IPS-18c (cell line): ENCODE measurements around the gene FBXL13.

Source experiments
- H3K4me3 ChIP-seq: 2 replicates; pipeline ENCODE4 v1.7.0; 2013; ENCODE audit warnings: low read depth, mild to moderate bottlenecking, low read length, moderate library complexity; ENCODE audit not compliant: insufficient read depth
- H3K9me3 ChIP-seq: one replicate; pipeline ENCODE4 v1.6.1; 2013; ENCODE audit warnings: mild to moderate bottlenecking, low read length, moderate library complexity; ENCODE audit not compliant: control insufficient read depth, insufficient read depth

FBXL13 gene

DNA sequence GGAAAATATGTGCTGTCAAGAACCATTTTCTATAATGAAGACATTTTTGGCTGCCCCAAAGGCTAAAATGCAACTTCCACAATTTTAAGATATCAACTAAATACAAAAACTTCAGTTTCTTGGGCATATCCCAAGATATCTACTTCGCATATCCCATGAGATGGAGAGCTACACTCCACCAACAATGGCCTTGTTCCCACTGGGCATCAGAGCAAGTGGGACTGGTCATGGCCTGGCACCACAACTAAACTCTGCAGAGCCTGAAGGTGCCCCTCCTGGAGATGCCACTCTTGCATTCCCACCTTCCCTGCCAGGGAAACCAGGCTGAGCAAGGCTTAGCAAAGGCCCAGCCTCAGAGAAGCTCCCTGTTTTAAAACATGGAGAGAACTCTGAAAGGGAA is 237.6 kb downstream of the FBXL13 start:
- no peak overlapping the region for H3K4me3 ChIP-seq
- no peaks in the 10 kb centered on the region for H3K9me3 ChIP-seq

- Histone ChIP-seq H3K4me3 (no peak overlapping the region), H3K9me3 (no peaks in the 10 kb centered on the region)
Observed at GRCh38 chr7:102836191-102836919, 238.2 kb downstream of the FBXL13 start.

DNA sequence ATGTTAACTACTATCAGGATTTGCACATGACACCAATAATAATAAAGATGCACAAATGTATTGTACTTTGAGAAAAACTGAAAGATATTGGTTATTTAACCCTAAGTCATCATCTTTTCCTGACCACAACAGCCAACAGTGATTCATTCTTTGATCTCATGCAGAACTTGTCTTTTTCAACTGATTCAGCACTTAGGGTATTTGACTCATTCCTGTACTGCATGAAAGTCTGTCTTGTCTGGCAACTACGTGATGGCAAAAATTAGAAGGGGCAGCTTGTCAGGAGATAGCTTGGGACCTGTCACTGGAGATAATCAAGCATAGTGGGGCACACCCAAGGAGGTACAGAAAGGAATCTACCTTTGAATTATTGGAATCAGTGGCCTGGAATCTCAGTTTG is 239.6 kb downstream of the FBXL13 start:
- Histone ChIP-seq H3K4me3 (no peak overlapping the region), H3K9me3 (no peaks in the 10 kb centered on the region)

DNA sequence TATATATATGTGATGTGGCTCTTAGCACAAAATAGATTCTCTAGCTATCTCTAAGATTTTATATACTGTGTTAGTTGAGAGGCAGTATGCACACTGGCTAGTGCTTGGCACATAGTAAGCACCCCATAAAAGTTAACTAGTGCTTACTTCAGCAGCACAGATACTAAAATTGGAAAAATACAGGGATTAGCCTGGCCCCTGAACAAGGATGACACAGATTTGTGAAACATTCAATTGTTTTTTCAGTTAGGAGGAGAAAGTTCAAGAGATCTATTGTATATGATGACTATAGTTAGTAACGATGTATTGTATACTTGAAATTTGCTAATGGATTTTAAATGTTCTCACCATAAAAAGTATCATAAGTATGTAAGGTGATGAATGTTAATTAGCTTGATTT is 240.1 kb downstream of the FBXL13 start:
- no peak overlapping the region for H3K4me3 ChIP-seq
- no peaks in the 10 kb centered on the region for H3K9me3 ChIP-seq

DNA sequence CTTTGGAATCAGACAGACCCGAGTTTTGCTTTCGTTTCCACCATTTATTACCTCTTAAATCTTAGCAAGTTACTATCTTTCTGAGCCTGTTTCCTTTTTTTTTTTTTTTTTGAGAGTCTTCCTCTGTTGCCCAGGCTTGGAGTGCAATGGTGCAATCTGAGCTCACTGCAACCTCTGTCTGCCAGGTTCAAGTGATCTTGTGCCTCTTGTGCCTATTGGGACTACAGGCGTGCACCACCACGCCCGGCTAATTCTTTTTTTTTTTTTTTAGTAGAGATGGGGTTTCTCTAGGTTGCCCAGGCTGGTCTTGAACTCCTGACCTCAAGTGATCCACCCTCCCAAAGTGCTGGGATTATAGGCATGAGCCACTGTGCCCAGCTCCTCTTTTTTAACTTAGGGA is 241.3 kb downstream of the FBXL13 start:
- H3K9me3 ChIP-seq = no peaks in the 10 kb centered on the region
- no peak overlapping the region for H3K4me3 ChIP-seq

GRCh38 chr7:102832674-102833073 is 241.9 kb downstream of the FBXL13 start:
- Histone ChIP-seq H3K4me3 (no peak overlapping the region), H3K9me3 (no peaks in the 10 kb centered on the region)

DNA sequence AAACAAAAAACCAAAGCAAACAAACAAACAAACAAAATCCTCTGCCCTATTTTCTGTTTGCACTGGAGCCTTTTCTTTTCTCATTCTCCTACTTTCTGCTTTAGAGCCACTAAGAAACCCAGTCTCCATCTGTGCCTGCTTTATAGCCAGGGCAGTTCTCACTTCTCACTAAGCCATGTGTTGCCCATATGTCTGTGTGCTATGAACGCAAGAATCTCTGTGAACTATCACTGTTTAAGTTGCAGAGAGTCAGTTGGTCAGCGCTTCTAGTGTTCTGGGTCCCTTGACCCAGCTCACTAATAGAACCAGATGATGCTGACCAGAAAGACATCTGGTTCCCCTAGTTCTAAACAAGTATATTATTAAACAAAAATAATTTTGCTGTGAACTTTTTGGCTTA is 244.4 kb downstream of the FBXL13 start:
- Histone ChIP-seq H3K4me3 (no peak overlapping the region), H3K9me3 (no peaks in the 10 kb centered on the region)

- Histone ChIP-seq H3K4me3 (no peak overlapping the region), H3K9me3 (no peaks in the 10 kb centered on the region)
Observed at GRCh38 chr7:102829075-102829474, 245.5 kb downstream of the FBXL13 start.

DNA sequence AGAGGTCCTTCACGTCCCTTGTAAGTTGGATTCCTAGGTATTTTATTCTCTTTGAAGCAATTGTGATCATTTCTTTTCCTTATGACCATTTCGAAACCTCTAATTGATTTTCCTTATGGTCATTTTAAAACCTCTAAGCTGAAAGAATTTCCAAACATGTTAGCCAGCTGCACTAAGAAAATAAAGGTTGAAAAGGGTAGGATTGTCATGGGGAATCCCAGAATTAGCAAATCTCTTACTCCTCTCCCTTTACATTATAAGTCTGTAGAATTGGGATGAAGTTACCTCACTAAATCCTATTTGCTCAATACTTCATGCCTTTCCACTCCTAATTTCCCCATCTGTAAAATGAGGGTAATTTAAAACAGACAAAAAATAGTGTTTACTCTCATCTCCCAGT is 246.3 kb downstream of the FBXL13 start:
- no peaks in the 10 kb centered on the region for H3K9me3 ChIP-seq
- H3K4me3 ChIP-seq = no peak overlapping the region

GRCh38 chr7:102823390-102824119 is 251.0 kb downstream of the FBXL13 start:
- no peak overlapping the region for H3K4me3 ChIP-seq
- no peaks in the 10 kb centered on the region for H3K9me3 ChIP-seq

DNA sequence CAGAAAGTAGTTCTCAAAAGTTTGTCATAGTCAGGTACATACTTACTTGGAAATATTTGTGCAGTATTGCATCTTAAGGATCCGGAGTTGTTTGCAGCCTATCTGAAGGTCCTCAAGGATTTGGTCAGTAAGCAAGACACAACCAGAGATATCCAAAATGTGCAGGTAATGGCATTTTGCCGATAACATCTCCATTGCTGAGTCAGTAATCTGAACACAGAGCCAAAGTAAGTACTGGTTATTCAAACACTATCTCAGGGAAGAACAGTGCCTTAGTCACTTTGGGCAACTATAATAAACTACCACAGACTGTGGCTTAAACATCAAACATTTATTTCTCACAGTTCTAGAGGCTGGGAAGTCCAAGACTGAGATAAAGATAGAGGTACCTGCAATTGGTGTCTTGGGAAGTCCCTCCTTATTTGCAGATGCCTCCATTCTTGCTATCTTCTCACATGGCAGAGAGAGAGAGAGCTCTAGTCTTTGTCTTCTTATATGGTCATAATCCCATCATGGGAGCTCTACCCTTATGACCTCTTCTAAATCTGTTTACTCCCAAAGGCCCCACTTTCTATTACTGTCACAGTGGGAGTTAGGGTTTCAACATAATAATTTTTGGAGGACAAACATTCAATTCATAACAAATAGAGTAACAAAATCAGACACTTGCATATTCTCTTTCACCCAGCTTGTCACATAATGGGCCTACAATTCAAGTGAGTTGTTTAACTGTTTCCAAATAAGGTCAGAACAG is 252.4 kb downstream of the FBXL13 start:
- Histone ChIP-seq H3K4me3 (no peak overlapping the region), H3K9me3 (no peaks in the 10 kb centered on the region)

DNA sequence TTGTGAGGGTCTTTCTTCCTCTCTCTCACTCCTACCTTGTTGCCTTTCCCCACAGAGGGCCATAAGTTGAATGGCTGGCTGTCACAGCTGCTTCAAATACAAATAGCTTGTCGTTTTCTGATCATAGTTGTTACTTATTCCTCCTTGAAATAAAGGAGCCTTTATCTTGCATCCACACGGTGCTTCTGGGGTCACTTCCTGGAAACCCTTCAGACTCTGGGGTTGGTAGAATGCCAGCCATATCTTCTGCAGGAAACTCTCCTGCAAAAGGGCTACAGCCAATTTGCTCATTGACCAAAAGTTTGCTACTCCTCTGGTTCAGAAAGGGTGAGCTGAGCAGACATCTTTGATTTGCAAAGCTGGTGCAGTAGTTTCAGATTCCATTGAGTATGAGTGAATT is 255.4 kb downstream of the FBXL13 start:
- Histone ChIP-seq H3K4me3 (no peak overlapping the region), H3K9me3 (no peaks in the 10 kb centered on the region)

GRCh38 chr7:102817616-102818573 is 256.7 kb downstream of the FBXL13 start:
- Histone ChIP-seq H3K9me3 (no peaks in the 10 kb centered on the region), H3K4me3 (no peak overlapping the region)

GRCh38 chr7:102814025-102814471 is 260.5 kb downstream of the FBXL13 start:
- Histone ChIP-seq H3K4me3 (no peak overlapping the region), H3K9me3 (no peaks in the 10 kb centered on the region)

DNA sequence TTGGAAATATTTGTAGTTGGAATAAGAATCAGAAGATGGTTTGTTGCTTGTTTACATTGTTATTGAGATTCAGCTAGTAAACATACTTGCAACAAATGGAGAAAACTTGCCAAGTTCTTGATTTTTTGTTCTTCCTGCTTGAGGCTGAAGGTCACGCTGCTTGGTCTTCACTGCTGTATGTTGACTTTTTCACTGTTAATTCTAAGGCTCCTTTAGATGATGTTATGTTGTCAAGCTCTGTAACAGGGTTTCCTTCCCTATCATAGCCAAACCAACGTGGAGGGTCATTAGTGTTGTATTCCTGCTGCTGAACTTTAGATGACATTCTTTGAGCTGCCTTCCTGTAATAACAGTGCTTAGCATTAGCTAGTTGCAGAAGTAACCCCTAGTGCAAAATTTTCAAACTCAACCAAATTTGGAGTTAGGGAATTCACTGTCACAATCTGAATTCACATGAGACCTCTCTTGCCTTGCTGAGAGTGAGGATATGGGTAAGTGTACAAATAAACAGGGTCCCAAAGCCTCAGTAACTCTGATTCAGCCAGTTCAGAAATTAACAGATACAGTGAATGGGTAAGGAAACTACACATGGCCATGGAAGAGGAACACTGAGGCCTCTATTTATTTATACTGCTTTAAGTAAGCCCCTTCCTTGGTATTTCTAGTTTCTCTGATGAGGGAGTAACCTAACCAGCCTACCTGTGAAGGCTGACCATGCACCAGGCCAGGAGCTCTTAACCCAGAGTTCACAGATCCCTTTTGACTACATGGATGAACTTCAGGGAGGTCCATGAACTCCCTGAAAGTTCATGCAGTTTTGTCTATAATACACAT is 261.2 kb downstream of the FBXL13 start:
- Histone ChIP-seq H3K4me3 (no peak overlapping the region), H3K9me3 (no peaks in the 10 kb centered on the region)

DNA sequence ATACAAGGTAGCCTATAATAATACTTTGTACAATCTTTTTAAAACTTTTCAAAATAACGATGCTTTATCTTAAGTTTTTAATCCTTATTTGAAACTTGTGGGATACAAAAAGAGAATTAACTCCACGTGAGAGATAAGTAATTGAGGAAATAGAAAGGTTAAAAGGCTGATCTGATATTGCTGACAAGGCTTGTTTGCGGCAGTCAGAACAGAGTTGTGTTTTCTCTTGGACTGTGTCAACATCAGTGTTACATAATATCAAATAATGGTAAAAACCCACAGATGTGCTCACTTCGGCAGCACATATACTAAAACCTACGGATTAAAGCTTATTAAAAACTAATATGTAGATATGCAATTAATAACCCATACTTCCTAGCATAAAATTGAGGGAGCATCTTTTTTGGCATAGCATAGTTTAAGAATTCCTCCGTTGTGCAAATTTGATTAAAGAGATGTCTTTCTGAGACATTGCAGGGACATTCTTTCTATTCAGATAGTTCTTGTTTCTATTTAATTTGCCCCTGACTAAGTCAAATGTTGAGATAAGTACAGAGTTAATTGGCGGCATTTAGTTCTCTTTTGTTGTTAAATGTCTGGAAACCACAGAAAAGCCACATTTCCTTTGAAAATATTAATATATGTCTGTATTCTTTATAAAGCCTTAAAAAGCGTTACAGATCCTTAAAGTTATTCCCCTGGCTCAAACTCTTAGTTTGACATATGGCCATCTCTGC is 262.5 kb downstream of the FBXL13 start:
- no peaks in the 10 kb centered on the region for H3K9me3 ChIP-seq
- H3K4me3 ChIP-seq = no peak overlapping the region
